IMR-90 (cell line): Measurements from ENCODE around the gene VHLL. TPM values are rescaled to one million over a fixed set of nuclear protein-coding genes. Genes with fewer than 3 reads are reported as not detected.

Experiments used
- ATAC-seq: fragments of 200-7000 bp; cut with Tn5 transposase; 2 replicates; pipeline ENCODE4 v1.9.1; 2020; ENCODE audit warnings: low read depth, mild to moderate bottlenecking, moderate library complexity
- BruUV-seq: library from RNA; stranded (reverse); fragments of 400-500 nt; replicated peaks from 2 replicates; lab custom pipeline; 2021; lab: Mats Ljungman, UMichigan
- CTCF ChIA-PET: fragments of 300-600 bp; formaldehyde crosslinking; extraction: SDS; loops from one replicate; lab custom pipeline; 2021; ENCODE audit warnings: antibody characterized with exemption; lab: Yijun Ruan, JAX
- POLR2A ChIA-PET: fragments of 300-600 bp; sonication (Branson Sonifier 250); formaldehyde crosslinking; loops from one replicate; lab custom pipeline; 2022; ENCODE audit warnings: antibody characterized with exemption; ENCODE audit not compliant: unreplicated experiment; lab: Charles Lee
- DNase-seq: peaks from one replicate; pipeline ENCODE4 v3.0.0; 2013
- H2AFZ ChIP-seq: replicated peaks from 2 replicates; pipeline ENCODE3; 2013; ENCODE audit warnings: low read length, mild to moderate bottlenecking; ENCODE audit not compliant: poor library complexity
- H2AK5ac ChIP-seq: 2 replicates; pipeline ENCODE4 v1.6.1; 2013; ENCODE audit warnings: low read depth, low read length, inconsistent platforms
- H2AK9ac ChIP-seq: replicated peaks from 2 replicates; pipeline ENCODE3; 2013; ENCODE audit warnings: mild to moderate bottlenecking, low read depth, low read length, moderate library complexity; ENCODE audit not compliant: poor library complexity
- H2BK120ac ChIP-seq: 2 replicates; pipeline ENCODE4 v1.6.1; 2013; ENCODE audit warnings: low read depth, low read length, inconsistent platforms
- H2BK15ac ChIP-seq: 3 replicates; pipeline ENCODE4 v1.6.1; 2013; ENCODE audit warnings: low read depth, low read length, inconsistent platforms
- H2BK20ac ChIP-seq: 2 replicates; pipeline ENCODE4 v1.6.1; 2013; ENCODE audit warnings: low read depth, mild to moderate bottlenecking, inconsistent platforms, low read length, moderate library complexity
- H2BK5ac ChIP-seq: 2 replicates; pipeline ENCODE4 v1.6.1; 2013; ENCODE audit warnings: mild to moderate bottlenecking, low read depth, low read length, inconsistent platforms; ENCODE audit not compliant: poor library complexity, severe bottlenecking
- H3K14ac ChIP-seq: replicated peaks from 2 replicates; pipeline ENCODE4 v1.6.1; 2013; ENCODE audit warnings: low read depth, low read length, inconsistent platforms
- H3K18ac ChIP-seq: 2 replicates; pipeline ENCODE4 v1.6.1; 2013; ENCODE audit warnings: low read depth, low read length, control low read depth
- H3K23ac ChIP-seq: 2 replicates; pipeline ENCODE4 v1.6.1; 2013; ENCODE audit warnings: low read depth, low read length, inconsistent platforms
- H3K27ac ChIP-seq: 2 replicates; pipeline ENCODE4 v1.5.1; 2013; ENCODE audit warnings: mild to moderate bottlenecking, control low read depth, low read length; ENCODE audit not compliant: insufficient read depth
- H3K27me3 ChIP-seq: 2 replicates; pipeline ENCODE4 v1.6.1; 2013; ENCODE audit warnings: low read length; ENCODE audit not compliant: control insufficient read depth, insufficient read depth
- H3K36me3 ChIP-seq: 2 replicates; pipeline ENCODE4 v1.6.1; 2013; ENCODE audit warnings: low read length, mixed read lengths; ENCODE audit not compliant: control insufficient read depth, insufficient read depth
- H3K4ac ChIP-seq: 2 replicates; pipeline ENCODE4 v1.6.1; 2013; ENCODE audit warnings: low read depth, low read length, inconsistent platforms
- H3K4me1 ChIP-seq: 2 replicates; pipeline ENCODE4 v1.6.1; 2013; ENCODE audit warnings: low read length, mixed read lengths; ENCODE audit not compliant: control insufficient read depth, insufficient read depth
- H3K4me2 ChIP-seq: 2 replicates; pipeline ENCODE4 v1.6.1; 2013; ENCODE audit warnings: low read depth, mild to moderate bottlenecking, control low read depth, low read length, moderate library complexity
- H3K4me3 ChIP-seq: 2 replicates; pipeline ENCODE4 v1.5.1; 2013; ENCODE audit warnings: low read depth, mild to moderate bottlenecking, control low read depth, low read length, moderate library complexity; ENCODE audit not compliant: insufficient read depth
- H3K56ac ChIP-seq: 2 replicates; pipeline ENCODE4 v1.6.1; 2013; ENCODE audit warnings: low read length, inconsistent platforms; ENCODE audit not compliant: insufficient read depth; ENCODE audit errors: extremely low read depth
- H3K79me1 ChIP-seq, 2 experiments: 2 replicates each; pipeline ENCODE4 v1.6.1; 2013; ENCODE audit warnings: low read length in 2 of 2, inconsistent platforms in 1 of 2, low read depth in 1 of 2
- H3K9ac ChIP-seq: 2 replicates; pipeline ENCODE4 v1.6.1; 2013; ENCODE audit warnings: low read depth, low read length, control low read depth
- H3K9me1 ChIP-seq: 2 replicates; pipeline ENCODE4 v1.6.1; 2013; ENCODE audit warnings: low read length, inconsistent platforms; ENCODE audit not compliant: insufficient read depth
- H3K9me3 ChIP-seq: 2 replicates; pipeline ENCODE4 v1.6.1; 2013; ENCODE audit warnings: low read length; ENCODE audit not compliant: control insufficient read depth, insufficient read depth
- H4K20me1 ChIP-seq: 2 replicates; pipeline ENCODE4 v1.6.1; 2013; ENCODE audit warnings: low read length, inconsistent platforms; ENCODE audit not compliant: insufficient read depth
- H4K5ac ChIP-seq: 2 replicates; pipeline ENCODE4 v1.6.1; 2013; ENCODE audit warnings: mild to moderate bottlenecking, low read depth, low read length, control low read depth
- H4K8ac ChIP-seq, 2 experiments: 2 replicates each; pipeline ENCODE4 v1.6.1; 2013; ENCODE audit warnings: low read depth in 2 of 2, low read length in 2 of 2, control low read depth in 1 of 2, inconsistent platforms in 1 of 2
- H4K91ac ChIP-seq: 2 replicates; pipeline ENCODE4 v1.6.1; 2013; ENCODE audit warnings: low read depth, low read length, inconsistent platforms; ENCODE audit not compliant: insufficient read depth
- FOS ChIP-seq: fragments of 150-350 bp; IDR thresholded peaks from 2 replicates; pipeline ENCODE4 v1.6.1; 2016; ENCODE audit warnings: low read depth, low read length
- MAFK ChIP-seq: IDR thresholded peaks from 2 replicates; pipeline ENCODE4 v1.6.1; 2012; ENCODE audit warnings: low read depth, low read length, improper control_type of control experiment
- RAD21 ChIP-seq: IDR thresholded peaks from 2 replicates; pipeline ENCODE4 v1.6.1; 2012; ENCODE audit warnings: low read length, improper control_type of control experiment
- RFX5 ChIP-seq: IDR thresholded peaks from 2 replicates; pipeline ENCODE4 v1.8.0; 2012; ENCODE audit warnings: low read depth, mild to moderate bottlenecking, low read length, moderate library complexity
- dilution Hi-C: fragments of 300-500 bp; cut with HindIII; formaldehyde crosslinking; loops from one replicate; pipeline ENCODE4 v1.14.3; 2018; ENCODE audit warnings: low sequenced_read_pairs; ENCODE audit not compliant: unreplicated experiment
- in situ Hi-C: fragments of 300-500 bp; cut with MboI; formaldehyde crosslinking; loops from 3 replicates; pipeline ENCODE4 v1.14.3; 2019; ENCODE audit warnings: low sequenced_read_pairs, inconsistent platforms, mixed read lengths
- intact Hi-C: fragments of 100-400 bp; cut with micrococcal nuclease; formaldehyde crosslinking; loops from 2 replicates; pipeline ENCODE4 v1.10.0; 2022
- polyA plus RNA-seq, 3 experiments: library from polyadenylated mRNA; depleted of rRNA; stranded (reverse); fragments of >200 nt; gene quantifications; 2 replicates each; pipeline ENCODE4 v1.2.3, GENCODE V29; 2012; ENCODE audit warnings: low replicate concordance in 1 of 3
- total RNA-seq: library from RNA; depleted of rRNA; stranded (reverse); fragments of >200 nt; gene quantifications from 2 replicates; pipeline ENCODE4 v1.2.3, GENCODE V29; 2012
- TF ChIP-seq, protein P1 (sequence below): conservative IDR thresholded peaks from 2 replicates; pipeline ENCODE4 v1.5.1; 2012; ENCODE audit warnings: mild to moderate bottlenecking, low read depth, low read length, improper control_type of control experiment
- TF ChIP-seq, protein P2 (sequence below): fragments of 150-350 bp; IDR thresholded peaks from 2 replicates; pipeline ENCODE4 v1.6.1; 2017; ENCODE audit warnings: mild to moderate bottlenecking, antibody characterized with exemption, low read length, low read depth

The VHLL gene
- total and polyA plus RNA-seq, 2 of the 4 experiments (the other 2 are of a cell fraction) = not detected

DNA sequence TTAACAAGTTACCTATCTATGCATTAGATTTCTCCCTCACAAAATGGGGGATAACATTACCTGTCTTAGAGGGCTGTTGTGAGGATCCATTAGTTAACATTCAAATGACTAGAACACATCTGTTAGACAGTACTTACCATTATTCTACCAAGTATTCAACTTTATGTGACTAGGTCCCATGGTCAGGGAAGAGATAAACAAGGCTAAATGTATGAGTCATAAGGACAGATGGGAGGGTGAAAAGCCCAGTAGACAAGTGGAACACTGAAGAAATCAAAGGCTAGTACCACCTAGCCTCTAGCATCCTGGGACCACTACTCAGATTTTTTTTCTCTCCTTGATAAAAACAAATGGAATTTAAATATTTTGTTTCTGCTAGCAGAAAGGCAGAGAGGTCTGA is 9.0 kb upstream of the VHLL start:
- H4K91ac ChIP-seq = no peak overlapping the region
- H3K4me3 ChIP-seq = no peak overlapping the region
- no peak overlapping the region for H3K4me2 ChIP-seq
- peak overlapping the region; percentile 38 for H2BK5ac ChIP-seq
- TF ChIP-seq RFX5 = no peak
- no peak for TF ChIP-seq MAFK
- TF ChIP-seq, protein P1, sequence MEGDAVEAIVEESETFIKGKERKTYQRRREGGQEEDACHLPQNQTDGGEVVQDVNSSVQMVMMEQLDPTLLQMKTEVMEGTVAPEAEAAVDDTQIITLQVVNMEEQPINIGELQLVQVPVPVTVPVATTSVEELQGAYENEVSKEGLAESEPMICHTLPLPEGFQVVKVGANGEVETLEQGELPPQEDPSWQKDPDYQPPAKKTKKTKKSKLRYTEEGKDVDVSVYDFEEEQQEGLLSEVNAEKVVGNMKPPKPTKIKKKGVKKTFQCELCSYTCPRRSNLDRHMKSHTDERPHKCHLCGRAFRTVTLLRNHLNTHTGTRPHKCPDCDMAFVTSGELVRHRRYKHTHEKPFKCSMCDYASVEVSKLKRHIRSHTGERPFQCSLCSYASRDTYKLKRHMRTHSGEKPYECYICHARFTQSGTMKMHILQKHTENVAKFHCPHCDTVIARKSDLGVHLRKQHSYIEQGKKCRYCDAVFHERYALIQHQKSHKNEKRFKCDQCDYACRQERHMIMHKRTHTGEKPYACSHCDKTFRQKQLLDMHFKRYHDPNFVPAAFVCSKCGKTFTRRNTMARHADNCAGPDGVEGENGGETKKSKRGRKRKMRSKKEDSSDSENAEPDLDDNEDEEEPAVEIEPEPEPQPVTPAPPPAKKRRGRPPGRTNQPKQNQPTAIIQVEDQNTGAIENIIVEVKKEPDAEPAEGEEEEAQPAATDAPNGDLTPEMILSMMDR = no peak
- TF ChIP-seq RAD21 = no peak
- TF ChIP-seq, protein P2, sequence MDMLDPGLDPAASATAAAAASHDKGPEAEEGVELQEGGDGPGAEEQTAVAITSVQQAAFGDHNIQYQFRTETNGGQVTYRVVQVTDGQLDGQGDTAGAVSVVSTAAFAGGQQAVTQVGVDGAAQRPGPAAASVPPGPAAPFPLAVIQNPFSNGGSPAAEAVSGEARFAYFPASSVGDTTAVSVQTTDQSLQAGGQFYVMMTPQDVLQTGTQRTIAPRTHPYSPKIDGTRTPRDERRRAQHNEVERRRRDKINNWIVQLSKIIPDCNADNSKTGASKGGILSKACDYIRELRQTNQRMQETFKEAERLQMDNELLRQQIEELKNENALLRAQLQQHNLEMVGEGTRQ = peak; percentile 15; the same call in 1 of the 2 replicates
- peak; percentile 90 for TF ChIP-seq FOS
- no peak overlapping the region for H4K8ac ChIP-seq
- no peak overlapping the region for H3K4ac ChIP-seq
- H3K27ac ChIP-seq = no peak overlapping the region
- no peak overlapping the region for H2AK9ac ChIP-seq
- H2AK5ac ChIP-seq = no peak overlapping the region
- no peak overlapping the region for H3K23ac ChIP-seq
- dilution Hi-C loops = no loop called here
- H3K18ac ChIP-seq = no peak overlapping the region
- no peak overlapping the region for H3K14ac ChIP-seq
- peaks cover 9% of the 10 kb centered on the region for H3K9me1 ChIP-seq
- no peaks in the 10 kb centered on the region for H3K9me3 ChIP-seq
- peaks cover 52% of the 10 kb centered on the region for H3K36me3 ChIP-seq
- H2BK15ac ChIP-seq = no peak overlapping the region
- BruUV-seq = no TSS peak
- in situ Hi-C loops = no loop called here
- ChIA-PET CTCF (no interaction called here), POLR2A (no interaction called here)
- H2AFZ ChIP-seq = no peak overlapping the region
- H3K79me1 ChIP-seq = peaks cover 9 to 25% of the 10 kb centered on the region in 2 experiments; a peak in 2 of 4 replicates
- DNase-seq (peak; percentile 83), ATAC-seq (peak; percentile 92)
- H3K56ac ChIP-seq = no peak overlapping the region
- H3K4me1 ChIP-seq = peaks cover 5% of the 10 kb centered on the region
- peaks cover 8% of the 10 kb centered on the region; the same call in 1 of the 2 replicates for H4K20me1 ChIP-seq
- no peak overlapping the region for H2BK120ac ChIP-seq
- no peak overlapping the region for H2BK20ac ChIP-seq
- no peaks in the 10 kb centered on the region for H3K27me3 ChIP-seq
- no peak overlapping the region for H3K9ac ChIP-seq
- H4K5ac ChIP-seq = no peak overlapping the region
- intact Hi-C loops = no loop called here
